Amygdala (tissue), 56 donors: ENCODE measurements around the gene LUZP2.

Experiments used
- DNase-seq, 56 donors: peaks; one replicate each; lab custom pipeline; 2025; lab: John Stamatoyannopoulos, UW

Gene LUZP2

DNA sequence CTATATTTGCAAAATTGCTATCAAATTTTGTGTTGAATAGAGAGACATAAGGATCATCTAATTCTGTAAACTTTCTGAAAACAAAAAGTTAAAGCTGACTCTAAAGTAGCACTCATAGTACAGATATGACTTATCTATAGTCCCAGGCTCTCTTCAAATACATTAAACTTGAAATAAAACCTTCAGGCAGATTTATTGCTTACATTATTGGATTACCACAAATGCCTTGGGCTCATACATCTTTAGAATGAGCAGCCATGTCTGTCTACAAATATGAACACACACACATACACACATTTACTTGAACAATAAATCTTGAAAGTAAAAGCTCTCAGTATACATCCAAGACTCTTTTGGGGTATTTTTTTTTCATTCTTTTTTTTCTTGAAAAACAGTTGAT is 207.9 kb downstream of the LUZP2 start:
- DNase-seq: no peak

DNA sequence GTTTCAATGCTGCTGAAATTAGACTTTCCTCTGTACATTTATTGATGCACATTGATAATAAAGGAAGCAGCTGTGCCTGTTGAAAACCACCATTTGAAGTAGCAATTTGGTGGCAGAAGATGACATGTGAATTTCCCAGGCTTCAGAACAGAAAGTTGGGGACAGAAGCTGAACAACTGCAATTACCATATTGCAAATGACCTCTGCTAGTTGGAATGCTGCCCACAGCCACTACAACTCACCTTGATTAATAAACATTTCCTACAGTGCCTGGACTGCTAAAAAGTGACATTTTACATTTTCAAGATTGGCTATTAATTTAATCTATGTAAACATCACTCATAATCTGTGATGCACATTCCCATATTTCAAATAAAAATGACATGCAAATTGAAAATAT is 208.6 kb downstream of the LUZP2 start:
- DNase-seq: no peak

DNA sequence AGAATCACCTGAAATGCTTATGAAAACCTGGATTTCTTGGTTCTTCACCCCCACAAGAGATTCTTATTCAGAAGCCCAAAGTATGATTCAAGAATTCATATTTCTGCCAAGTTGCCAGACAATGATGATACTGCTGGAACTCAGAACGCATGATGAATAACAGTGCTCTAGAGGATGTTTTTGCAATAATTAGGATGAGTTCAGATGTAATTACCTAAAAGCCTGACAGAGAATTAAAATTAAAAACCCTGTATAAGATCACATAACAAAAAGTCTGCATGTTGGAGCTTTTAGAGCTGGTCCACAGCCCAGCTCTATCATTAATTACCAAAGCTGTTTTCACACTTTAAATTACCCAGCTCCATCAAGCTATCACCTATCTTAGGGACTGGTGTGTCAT is 211.8 kb downstream of the LUZP2 start:
- no peak for DNase-seq

DNA sequence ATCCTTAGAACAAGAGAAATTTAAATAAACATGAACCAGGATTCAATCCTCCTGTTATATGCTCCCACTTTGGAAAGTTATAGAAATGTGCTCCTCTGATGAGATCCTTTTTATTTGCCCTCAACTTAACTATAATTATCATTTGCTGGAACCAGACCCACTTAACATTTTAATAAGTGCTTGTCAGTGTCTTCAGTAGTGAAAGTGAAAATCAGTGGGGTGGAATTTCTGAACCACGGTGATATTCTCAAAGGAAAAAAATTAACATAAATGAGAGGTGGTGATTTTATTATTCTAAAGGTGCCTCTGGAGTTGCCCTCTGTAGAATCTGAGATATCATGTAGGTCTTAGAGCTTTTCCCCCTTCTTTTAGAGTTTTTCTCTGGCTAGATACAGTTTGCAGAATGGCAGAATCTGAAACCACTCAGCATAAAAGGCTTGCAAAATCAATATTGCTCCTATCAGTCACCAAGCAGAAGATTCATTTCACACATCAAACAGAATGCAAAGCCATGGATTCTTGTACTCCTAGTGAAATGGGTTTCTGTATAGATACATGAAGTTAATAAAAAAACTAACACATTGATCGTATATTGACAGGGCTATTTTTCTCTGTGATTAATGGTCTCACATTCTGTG is 213.2 kb downstream of the LUZP2 start:
- DNase-seq: no peak

DNA sequence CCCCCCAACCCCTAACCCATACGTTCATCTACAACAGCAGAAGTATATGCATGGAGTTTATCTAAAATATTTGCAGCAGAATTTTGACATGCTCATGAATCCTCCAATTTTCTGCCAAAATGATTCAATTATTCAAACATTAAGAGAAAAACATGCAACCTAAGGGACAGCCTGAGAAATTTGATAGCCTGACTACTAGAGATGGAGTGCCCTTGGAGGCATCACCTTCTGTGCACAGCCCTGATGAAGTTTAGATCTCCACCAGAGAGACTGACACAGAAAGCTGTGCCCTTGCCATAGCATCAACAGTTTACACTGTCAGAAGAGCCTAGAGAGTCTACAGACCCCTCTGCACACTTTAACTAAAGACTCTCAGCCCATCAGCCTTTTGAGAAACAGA is 217.7 kb downstream of the LUZP2 start:
- no peak for DNase-seq

GRCh38 chr11:24716403-24716802 is 219.6 kb downstream of the LUZP2 start:
- DNase-seq: no peak

DNA sequence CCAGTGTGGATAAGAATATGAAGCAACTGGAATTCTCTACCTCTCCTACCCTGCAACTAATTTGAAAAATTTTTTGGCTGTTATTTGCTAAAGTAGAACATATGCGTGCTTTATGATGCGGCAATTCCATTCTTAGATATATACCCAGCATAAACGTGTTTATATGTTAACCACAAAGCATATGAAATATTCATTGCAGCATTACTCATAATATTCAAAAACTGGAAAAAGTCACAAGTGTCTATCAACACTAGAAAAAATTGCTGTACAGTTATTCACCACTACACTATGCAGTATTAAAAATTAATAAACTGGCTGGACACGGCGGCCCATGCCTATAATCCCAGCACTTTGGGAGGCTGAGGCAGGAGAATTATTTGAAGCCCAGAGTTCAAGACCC is 226.4 kb downstream of the LUZP2 start:
- DNase-seq: no peak

GRCh38 chr11:24731554-24731953 is 234.7 kb downstream of the LUZP2 start:
- DNase-seq: no peak

DNA sequence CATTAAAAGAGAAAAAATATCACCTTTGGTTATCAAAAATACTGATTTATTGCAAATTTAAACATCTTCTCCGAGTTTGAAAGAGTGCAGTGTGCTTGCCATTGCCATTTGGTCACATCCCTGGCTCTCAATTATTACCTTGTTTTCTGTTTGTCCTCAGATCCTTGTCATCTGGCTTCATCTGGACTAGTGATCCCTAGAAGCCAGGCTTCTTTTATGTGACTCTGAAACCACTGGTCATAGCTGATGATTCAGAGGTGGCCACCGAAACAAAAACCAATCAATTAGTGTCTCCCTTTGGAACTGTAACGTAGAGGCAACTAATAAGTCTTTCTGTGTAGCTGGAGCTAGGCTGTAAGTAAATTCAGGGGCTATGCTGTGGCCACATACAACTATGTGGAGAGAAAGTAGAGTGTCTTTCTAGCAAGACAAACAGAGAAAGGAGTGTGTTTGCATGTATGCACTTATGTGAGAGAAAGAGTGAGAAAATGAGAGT is 237.9 kb downstream of the LUZP2 start:
- DNase-seq: no peak

- DNase-seq: no peak
These were observed 242.1 kb downstream of the LUZP2 start for GRCh38 chr11:24738972-24739371.

- DNase-seq: no peak
These were observed 242.8 kb downstream of the LUZP2 start for GRCh38 chr11:24739637-24740036.

GRCh38 chr11:24747275-24748251 is 250.7 kb downstream of the LUZP2 start:
- no peak for DNase-seq

- no peak for DNase-seq
These were observed 251.4 kb downstream of the LUZP2 start for GRCh38 chr11:24748261-24748660.

DNA sequence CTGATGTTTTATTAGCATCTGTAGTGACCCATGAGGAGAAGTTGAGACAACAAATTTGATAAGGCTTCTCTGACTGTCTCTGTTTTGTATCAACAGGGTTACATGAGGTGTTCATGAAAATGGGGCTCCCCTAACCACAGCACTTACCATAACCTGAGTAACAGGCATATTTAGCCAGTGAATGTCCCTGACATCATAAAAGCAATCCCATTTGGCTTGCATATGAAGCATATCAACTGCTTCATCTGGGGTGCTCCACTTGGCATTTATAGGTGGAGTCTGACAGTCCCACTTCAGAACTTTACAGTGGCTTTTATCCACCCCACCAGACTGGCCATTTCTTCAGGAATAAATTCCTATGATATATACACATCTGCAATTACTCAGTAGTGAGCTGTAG is 257.6 kb downstream of the LUZP2 start:
- DNase-seq: no peak

DNA sequence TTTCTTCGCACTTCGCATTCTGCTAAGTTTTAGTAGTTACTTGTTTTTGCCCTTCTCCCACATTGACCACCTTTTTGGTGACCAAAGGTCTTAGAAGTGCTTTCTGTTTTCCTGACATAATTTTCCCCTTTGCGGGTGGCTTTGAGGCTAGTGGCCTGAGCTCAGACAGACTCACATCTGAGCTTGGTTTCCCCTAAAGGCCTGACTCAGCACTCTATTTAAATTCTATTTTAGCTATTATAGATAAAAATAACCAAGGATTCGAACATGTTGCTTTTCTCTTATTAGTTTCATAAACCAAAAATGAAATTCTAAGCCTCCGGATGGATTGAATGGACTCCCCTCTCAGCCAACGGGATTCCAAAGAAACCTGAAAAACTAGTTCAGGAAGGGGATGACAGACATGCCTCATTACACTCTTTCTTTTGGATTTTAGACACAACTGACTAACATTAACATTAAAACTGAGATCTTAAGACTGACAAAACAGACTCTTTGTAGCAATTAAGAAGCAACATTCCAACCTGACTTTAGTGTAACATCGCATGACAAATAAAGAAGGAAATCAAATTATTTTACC is 258.5 kb downstream of the LUZP2 start:
- no peak for DNase-seq

GRCh38 chr11:24759742-24760141 is 262.9 kb downstream of the LUZP2 start:
- DNase-seq: no peak

GRCh38 chr11:24760681-24761080 is 263.8 kb downstream of the LUZP2 start:
- DNase-seq: no peak

DNA sequence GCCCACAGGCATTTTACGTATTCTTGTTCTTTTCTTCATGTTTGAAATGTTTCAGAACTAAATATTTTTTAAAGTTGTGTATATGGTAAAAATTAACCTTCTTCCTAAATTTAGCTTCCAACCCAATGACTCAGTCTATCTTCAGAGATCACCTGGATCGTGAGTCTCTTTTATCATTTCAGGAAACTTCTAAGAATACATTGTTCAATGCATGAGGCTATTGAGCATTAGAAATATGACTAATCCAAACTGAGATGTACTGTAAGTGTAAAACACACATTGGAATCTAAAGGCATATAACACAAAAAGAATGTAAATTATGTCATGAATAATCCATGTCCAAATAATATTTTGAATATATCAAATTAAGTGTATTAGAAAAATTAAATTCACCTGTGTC is 265.2 kb downstream of the LUZP2 start:
- no peak for DNase-seq

- DNase-seq: no peak
These were observed 270.6 kb downstream of the LUZP2 start for GRCh38 chr11:24767411-24767810.

- no peak for DNase-seq
These were observed 276.5 kb downstream of the LUZP2 start for GRCh38 chr11:24773322-24773721.

- no peak for DNase-seq
These were observed 282.9 kb downstream of the LUZP2 start for GRCh38 chr11:24779791-24780190.
